Islet of Langerhans (tissue), 1 donor: ENCODE results near the gene ANO2.
"Not testable (repeated sequence)": the region's sequence is repeated elsewhere in the genome, so short reads cannot be mapped to it uniquely, and the experiment has no call there.

ENCODE experiments used
- FAIRE-seq: peaks from one replicate; lab custom pipeline; 2011; peaks lifted over from hg19 to GRCh38; lab: Jason Lieb, UNC

The ANO2 gene

DNA sequence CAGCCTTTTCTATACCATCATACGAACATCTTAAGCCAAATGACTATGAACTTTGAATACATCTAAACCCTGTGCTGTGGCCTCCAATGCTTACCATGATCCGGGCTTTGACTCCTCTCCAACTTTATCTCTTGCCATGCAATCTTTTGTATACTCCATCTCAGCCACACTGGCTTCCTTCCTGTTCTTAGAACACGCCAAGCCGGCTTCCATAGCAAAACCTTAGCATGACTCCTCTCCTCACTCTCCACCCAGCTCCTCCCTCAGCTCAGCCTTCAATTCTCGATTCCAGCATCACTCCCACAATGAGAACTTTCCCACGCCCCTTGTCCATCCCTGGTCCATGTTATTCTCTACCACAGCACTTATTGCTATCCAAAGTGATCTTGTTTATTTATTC lies 284.8 kb downstream of the ANO2 start:
- no peak for FAIRE-seq

DNA sequence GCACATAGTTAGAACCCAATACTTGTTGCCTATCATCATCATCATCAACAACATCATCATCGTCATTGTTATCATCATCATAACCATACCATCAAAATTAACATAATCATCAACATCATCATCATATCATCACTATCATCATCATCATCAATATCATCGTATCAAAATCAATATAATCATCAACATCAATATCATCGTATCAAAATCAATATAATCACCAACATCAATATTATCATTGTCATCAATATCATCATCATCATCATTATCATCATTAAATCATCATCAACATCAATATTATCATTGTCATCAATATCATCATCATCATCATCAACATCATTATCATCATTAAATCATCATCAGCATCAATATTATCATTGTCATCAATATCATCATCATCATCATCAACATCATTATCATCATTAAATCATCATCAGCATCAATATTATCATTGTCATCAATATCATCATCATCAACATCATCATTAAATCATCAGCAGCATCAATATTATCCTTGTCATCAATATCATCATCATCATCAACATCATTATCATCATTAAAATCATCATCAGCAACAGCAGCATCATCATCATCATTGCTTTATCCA lies 286.6 kb downstream of the ANO2 start:
- FAIRE-seq: not testable (repeated sequence)

DNA sequence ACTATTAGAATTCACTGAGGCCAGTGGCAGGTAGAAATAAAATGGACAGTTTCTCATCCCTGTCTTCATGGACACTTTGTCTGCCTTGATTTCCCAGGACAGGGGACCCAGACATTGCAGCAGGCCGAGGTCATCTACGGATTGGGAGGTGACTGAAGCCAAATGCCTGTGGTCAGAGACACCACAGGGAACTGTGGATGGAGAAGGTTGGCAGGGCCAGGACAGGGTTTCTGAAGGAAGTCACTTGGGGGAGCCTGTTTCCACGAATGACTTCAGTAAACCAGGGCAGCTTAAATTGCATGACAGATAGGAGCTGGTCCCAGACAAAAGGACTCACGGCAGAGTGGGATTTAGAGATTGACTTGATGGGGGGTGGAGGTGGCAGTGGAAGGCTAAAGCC lies 288.2 kb downstream of the ANO2 start:
- FAIRE-seq: no peak

DNA sequence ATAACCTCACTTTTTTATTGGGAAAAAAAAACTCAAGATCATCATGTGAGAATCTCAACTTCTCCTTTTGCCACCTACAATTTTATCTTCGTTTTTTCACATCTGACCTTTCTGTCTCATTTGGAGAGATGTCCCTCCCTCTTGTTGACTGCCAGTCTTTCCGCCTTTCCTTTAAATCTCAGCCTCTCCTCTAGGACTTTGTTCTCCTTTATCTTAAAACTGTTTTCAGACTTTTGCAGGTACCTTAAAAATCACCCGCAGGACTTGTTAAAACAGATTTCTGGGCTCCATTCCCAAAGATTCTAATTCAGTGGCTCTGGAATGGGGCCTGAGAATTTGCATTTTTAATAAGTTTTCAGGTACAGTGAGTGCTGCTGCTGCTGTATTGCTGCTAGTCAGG lies 289.9 kb downstream of the ANO2 start:
- no peak for FAIRE-seq

DNA sequence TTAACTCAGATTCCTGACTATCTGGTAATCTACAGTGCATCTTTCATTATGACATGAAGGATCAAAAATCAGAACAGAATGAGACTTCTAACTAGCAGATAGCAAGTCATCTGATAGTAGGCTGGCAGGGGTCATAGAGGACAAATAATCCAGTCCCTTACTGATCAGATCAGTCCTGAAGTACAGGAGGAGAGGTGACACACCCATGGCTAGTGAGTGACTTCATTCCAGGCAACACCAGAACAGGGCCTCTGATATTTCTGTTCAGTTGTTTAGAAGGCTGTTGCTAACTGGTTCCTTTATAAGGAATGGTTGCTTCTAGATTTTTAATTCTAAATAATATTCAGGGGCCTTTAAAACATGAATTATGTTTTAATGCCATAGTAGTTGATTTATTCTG lies 291.0 kb downstream of the ANO2 start:
- FAIRE-seq: no peak

DNA sequence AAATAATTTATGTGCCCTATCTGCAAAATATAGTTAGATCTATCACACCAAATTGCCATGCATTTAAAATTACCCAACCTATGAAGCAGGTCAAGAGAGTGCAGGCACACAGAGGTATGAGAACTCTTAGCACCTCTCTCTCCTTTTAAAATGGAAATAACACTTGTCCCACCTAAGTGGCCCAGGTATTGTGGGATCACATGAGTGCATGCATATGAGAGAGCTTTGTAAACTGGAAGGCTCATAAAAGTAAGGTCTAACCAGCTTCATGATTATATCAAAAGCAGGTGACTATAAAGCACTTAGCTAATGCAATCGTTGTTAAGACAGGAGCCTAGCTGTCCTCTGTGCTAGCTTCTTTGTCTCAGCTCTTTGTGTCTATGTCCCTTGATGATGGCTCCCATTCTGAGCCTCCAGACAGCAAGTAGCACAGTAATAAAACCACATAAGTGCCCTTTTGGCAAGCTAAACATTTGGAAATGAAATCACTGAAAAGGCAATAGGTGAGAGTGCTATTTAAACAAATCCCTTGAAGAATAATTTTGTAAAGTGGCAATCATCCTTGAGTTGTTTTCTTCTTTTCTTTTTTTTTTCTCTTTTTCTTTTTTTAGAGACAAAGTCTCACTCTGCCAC lies 294.1 kb downstream of the ANO2 start:
- FAIRE-seq: no peak

DNA sequence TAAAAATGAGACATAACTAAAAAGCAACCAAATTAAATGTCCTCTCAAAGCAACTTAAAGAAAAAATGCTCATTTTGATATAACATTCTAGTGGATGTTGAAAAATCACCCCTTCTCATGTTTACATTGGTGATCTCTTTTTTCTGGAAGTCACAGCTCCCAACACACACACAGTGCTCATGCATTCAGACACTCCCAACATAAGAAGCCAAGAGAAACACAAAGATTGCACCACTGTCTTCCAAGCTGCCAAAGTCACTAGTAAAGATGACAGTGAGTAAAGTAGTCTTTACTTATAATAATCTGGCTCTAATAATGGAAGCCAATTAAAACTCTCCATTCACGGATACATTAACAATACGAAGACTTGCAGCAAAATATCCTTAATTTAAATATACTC lies 294.8 kb downstream of the ANO2 start:
- FAIRE-seq: no peak

DNA sequence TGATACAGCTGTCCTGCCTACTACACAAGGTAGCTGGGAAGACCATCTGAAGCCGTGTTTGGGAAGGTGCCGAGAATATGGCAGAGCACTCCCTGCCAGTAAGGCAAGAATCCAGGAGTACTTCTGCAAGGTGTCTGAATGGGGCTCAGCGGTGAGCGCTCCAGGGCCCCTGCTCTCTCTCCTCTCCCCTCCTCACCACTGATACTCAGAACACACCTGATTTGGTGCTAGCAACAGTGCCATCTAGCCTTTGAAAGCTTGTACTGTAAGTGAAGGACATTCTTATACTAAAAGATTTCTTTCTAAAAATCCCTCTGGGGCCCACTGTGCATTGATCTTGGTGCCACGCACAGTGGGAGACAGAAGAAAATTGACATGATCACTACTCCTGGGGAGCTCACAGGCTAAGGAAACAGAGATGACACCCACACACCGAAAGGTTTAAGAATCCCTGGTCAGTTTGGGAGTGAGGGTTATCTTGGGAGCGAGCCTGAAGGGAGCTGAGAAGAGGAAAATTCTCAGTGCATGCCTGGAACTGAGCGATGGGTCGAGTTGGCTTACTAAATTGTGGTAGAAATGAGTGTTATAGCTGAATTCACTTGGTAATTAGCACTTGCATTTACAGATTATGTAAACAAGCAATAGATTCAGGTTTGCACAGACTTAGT lies 296.2 kb downstream of the ANO2 start:
- FAIRE-seq: no peak

DNA sequence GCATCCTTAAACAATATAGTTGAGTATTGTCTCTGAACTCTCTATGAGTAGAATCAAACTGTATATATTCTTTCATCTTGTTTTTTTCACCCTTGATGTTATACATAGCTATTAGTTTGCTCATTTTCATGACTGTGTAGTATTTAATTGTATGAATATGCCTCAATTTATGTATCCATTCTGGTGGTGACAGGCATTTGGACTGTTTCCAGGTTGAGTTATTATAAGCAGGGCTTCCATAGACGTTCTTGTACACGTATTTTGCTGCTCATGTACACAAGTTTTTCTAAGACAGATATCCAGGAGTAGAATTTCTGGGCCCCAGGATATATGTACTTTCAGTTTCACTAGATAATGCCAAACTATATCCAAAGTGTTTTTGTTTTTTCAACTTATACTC lies 301.8 kb downstream of the ANO2 start:
- FAIRE-seq: no peak

DNA sequence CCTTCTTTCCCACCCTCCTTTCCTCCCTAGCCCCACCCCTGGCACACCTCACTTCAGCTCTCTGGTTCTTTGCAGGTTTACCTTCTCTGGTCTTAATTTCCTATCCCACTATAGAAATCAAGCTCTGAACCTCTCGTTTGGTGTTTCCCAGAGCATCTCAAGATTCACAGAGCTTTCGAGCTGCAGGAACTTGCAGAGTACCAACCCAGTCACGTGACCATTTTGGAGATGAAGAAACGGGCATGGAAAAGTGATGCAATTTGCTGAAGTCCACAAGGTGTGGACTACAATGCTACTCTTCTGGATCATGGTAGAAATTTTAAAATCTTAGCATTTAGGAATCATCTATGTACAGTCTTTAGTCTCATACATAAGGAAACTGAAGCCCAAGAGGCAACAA lies 307.4 kb downstream of the ANO2 start:
- FAIRE-seq: no peak

DNA sequence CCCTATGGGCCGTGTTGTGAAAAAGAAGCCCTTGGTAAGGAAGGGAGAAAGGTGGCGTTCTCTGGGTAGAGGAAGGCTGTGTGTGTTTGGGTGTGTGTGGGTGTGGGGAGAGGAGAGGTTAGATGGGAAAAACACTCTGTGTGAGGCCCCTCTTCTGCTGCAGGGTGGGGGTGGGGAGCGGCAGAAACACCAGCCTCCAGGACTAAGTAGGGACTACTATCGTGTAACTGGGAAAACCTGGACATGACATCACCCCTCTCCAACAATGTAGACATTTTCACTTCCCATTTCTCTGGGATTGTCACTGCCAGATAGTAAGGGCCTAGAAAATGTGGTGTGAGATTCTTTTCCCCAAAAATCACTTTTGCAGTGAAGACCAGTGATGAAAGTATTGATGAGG lies 308.2 kb downstream of the ANO2 start:
- no peak for FAIRE-seq

DNA sequence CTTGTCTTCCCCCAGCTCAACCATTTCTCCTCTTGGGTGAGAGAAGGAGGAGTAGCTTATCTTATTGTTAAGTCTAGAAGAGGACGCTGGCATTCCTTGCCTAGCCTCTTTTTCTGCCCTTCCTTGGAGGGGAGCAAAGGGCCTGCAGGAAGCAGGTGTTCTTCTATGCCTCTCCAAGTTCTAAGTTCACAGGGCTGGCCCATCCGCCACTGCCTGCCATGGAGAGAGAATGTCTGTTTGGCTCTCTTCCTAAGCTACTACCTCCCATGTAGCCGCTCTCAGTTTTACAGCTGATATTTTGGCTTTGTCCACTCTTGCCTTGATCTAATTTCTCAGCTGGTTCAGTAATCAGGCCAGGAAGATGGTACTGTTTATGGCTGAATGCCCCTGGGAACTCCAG lies 312.0 kb downstream of the ANO2 start:
- FAIRE-seq: no peak

DNA sequence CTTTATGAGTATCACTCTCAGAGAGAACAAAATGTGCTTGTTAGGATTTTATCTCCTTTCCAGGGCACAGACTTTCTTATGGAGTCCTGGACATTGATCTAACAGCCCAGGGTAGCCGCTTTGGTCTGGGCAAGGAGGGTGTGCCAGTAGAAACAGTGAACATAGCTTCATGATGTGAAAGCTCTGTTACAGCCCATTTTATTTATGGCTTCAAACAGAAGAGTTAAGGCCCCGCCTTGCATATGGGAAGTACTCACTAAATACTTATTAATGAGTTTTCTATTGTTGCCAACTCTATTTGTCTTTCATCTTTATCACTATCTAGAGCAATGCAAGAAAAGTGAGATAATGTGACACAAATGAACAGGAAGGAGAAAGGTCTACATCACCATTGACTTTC lies 312.6 kb downstream of the ANO2 start:
- FAIRE-seq: no peak

DNA sequence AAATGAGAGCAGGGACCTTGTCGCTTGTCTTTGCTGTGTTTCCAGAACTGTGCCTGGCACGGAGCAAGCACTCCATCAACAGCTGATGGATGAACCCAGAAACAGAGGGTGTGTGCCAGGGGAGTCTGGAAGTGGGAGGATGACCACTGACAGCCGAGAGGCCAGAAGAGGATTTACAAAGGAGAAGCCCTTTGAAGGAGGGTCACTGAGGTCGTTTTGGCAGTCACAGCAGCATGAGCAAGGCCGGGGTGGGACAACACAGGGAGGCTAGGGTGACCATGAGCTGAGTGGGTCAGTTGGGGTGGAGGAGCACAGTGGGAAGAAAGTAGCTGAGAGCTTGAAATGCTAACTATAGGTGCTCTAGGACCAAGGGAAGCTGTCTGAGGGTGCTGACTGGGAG lies 313.6 kb downstream of the ANO2 start:
- no peak for FAIRE-seq

DNA sequence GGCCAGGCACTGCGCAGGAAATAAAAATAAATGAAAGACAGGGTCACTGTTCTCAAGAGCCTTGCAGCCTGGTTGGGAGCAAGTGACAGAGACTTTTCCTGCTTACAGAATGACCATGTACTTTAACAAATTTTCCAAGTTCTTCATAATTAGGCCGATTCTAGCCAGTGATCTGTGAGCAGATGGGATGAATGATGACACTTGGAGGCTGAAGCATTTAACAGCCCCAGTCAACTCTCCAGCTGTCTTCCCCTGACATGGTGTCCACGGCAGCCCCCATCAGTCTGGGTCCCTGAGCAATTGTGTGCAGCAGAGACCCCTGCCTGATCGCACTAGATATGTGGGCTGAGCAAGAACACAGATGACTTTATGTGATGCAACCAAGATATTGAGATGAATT lies 314.3 kb downstream of the ANO2 start:
- FAIRE-seq: no peak

DNA sequence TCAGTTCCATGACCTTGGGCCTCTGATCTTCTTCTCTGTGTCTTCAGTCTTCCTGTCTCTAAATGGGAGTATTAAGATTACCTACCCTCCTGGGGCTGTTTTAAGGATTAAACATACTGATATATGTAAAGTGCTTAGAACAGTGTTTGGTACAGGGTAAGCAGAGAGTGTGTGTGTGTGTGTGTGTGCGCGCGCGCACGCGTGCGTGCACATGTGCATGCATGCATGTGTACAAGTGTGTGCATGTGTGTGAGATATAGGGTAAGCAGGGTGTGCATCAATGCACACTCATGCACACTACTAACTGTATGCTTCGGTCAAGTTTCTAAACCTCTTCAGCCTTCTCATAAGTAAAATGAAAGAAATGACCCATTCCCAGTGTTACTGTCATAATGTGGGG lies 316.6 kb downstream of the ANO2 start:
- no peak for FAIRE-seq

DNA sequence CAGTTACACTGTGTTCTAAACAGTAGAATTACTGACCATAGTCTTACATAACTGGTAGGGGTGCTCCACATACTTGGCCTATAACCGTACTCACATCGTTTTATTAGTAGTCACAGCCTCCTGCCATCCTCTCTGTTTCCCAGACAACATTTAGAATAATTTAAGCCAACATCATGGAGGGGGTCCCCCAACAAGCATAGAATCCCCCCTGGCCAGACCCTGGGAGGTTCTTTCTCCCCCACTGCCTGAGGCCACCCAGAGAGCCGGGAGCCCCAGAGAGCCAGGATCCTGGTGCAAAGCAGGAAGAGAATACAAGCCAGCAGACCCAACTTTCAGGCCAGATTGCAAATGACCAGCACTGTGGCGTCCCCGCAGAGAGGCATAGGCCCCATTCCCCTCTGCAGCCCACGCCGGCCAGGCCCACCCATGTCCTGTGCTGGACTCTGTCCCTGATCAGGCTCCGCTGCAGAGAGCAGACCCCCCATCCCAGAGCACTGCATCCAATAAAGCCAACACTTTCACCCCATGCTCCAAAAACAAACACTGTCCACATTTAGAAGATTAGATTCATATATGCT lies 317.9 kb downstream of the ANO2 start:
- FAIRE-seq: no peak

DNA sequence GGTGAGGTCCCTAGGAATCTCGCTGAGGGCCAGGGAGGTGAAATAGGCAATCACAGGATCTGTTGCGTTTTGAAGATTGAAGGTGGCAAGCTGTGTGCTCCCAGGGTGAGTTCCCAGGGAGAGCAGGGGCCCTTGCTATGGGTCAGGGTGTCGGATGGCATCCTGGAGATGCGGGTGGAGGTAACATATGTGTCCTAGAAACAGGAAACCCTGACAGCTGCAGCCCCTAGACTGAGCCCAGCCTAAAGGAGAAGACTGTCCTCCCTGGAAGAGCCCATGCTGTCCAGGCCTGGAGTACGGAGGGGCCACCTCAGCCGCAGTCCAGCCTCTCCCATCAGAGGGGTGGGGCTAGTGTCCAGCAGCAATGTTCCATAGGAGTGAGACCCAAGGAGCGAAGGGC lies 318.9 kb downstream of the ANO2 start:
- no peak for FAIRE-seq

DNA sequence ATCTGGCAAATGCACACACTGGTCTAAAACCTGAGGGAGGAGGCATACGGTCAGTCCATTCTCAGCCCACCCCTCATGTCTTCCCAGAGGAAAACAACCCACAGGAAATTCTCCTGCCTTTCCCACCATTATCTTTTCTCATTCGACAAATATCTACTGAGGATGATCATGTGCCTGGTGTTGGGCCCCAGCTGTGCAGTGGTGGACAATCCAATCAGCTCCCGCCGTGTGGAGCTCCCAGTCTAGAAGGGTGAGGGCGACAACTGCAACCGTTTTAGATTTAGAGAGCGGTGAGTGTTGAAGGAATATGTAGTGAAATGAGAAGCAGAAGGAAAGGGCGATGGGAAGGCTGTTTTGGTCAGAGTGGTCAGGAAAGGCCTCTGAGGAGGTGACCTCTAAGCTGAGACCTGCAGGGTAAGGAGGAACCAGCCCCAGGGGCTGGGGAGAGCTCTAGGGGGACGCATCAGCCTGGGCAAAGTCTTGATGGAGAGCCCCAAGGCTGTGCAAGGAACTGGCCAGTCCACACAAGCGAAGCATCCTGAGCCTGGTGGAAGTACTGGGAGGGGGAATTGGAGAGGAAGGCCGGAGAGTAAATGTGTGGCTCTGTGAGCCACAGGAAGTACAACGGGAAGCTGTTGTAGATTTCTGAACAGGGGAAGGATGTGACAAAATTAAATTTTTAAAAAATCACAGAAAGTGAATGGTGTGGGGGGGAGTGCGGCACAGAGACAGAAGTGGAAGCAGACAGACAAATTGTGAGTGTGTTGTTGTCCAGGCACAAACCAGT lies 320.4 kb downstream of the ANO2 start:
- no peak for FAIRE-seq

DNA sequence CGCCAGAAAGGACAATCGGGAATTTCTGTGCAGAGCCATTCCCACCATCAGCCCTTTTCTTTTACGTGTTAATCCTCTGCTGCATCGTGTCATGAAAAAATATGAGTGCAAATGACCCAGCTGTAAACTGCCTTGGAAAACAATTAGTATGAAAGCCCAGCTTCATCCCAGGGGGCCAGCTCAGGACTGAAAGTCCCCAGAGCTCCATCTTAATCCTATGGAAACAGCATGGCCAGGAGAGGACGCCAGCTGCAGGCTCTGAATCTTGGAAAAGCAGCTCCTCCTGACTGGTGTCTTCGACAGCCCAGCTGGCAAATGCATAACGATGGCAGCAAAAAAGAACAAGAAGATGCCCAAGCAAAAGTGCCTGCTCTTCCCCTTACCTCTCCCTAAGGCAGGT lies 321.6 kb downstream of the ANO2 start:
- FAIRE-seq: no peak

DNA sequence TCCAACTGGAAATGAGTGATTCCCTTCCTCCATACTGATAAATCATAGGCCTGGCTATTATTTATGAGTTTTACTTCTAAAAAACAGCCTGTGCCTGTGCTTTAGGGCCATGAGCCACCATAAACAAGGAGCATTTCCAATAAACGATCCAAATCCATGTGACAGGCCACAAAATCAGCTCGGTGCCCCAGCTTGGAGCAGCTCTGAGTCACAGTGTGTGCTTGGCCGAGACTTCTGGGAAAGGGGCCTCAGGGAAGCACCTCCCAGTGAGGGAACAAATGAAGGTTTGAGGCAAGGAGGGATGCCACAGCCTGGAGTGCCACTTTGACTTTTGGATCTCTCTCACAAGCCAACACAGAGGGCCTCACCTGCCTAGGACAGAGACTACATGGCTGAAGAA lies 322.8 kb downstream of the ANO2 start:
- no peak for FAIRE-seq

DNA sequence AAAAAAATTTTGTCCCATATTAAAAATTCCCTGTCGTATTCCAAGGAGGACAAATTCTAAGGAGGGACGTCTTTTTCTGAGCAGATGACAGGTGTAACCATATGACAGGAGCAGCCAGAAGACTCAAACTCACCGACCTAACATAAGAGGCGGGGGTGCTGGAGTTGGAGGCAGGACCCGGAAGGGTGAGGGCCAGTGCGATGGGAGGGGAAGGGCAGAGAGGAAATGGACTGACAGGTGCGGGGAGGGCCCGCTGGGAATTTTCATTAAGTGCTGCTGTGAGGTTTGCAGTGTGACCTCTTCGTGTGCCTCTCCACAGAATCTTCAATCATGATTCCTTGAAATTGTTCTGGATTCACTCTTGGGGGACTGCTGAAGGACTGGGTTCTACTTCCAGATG lies 323.7 kb downstream of the ANO2 start:
- no peak for FAIRE-seq

DNA sequence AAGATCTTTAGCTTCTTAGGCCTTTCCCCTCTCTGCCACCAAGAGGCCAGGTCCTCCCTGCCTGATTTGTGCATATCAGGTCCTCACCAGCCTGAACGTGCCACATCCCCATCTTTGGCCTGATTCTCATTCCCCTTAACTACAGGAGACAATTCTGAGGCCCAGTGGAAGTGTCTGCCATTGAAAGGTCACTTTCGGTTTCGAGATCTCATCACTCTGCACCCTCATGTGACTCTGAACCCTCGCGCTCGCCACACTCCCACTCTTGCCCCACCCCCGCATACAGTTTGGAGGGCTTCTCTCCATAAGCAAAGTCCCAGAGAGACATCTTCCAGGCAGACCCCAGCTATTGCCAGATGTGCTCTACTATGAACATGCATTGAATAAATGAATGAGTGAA lies 324.2 kb downstream of the ANO2 start:
- no peak for FAIRE-seq
